GM19438 (cell line): ENCODE results near the gene GRIK1.

Source experiments
- ATAC-seq: cut with Tn5 transposase; IDR thresholded peaks from one replicate; pipeline ENCODE4 v1.9.1; 2021; ENCODE audit warnings: low read depth; ENCODE audit not compliant: unreplicated experiment

Gene GRIK1

GRCh38 chr21:29654203-29654602, 285.6 kb downstream of the GRIK1 start:
- no peak for ATAC-seq

- no peak for ATAC-seq
Observed at GRCh38 chr21:29650523-29651022, 289.2 kb downstream of the GRIK1 start.

GRCh38 chr21:29649406-29649814, 290.4 kb downstream of the GRIK1 start:
- ATAC-seq: no peak

- ATAC-seq: no peak
Observed at GRCh38 chr21:29648710-29649240, 291.0 kb downstream of the GRIK1 start.

- no peak for ATAC-seq
Observed at GRCh38 chr21:29647353-29647781, 292.4 kb downstream of the GRIK1 start.

GRCh38 chr21:29645666-29646553, 293.9 kb downstream of the GRIK1 start:
- no peak for ATAC-seq

- ATAC-seq: no peak
Observed at GRCh38 chr21:29643289-29643688, 296.5 kb downstream of the GRIK1 start.

GRCh38 chr21:29642551-29643245, 297.1 kb downstream of the GRIK1 start:
- ATAC-seq: no peak

GRCh38 chr21:29641635-29642550, 297.9 kb downstream of the GRIK1 start:
- ATAC-seq: no peak

- ATAC-seq: no peak
Observed at GRCh38 chr21:29641001-29641634, 298.7 kb downstream of the GRIK1 start.

GRCh38 chr21:29640080-29640508, 299.7 kb downstream of the GRIK1 start:
- no peak for ATAC-seq

GRCh38 chr21:29639366-29640079, 300.3 kb downstream of the GRIK1 start:
- no peak for ATAC-seq

GRCh38 chr21:29638761-29639327, 301.0 kb downstream of the GRIK1 start:
- ATAC-seq: no peak

GRCh38 chr21:29638138-29638537, 301.7 kb downstream of the GRIK1 start:
- no peak for ATAC-seq

- no peak for ATAC-seq
Observed at GRCh38 chr21:29637553-29637952, 302.2 kb downstream of the GRIK1 start.

- no peak for ATAC-seq
Observed at GRCh38 chr21:29637134-29637533, 302.7 kb downstream of the GRIK1 start.

- no peak for ATAC-seq
Observed at GRCh38 chr21:29634418-29634817, 305.4 kb downstream of the GRIK1 start.

- no peak for ATAC-seq
Observed at GRCh38 chr21:29633756-29634155, 306.0 kb downstream of the GRIK1 start.

GRCh38 chr21:29630441-29630840, 309.4 kb downstream of the GRIK1 start:
- ATAC-seq: no peak
